Body of pancreas (tissue), 4 donors: ENCODE data around the gene PTBP3. TPM values are rescaled to one million over a fixed set of nuclear protein-coding genes. Genes with fewer than 3 reads are reported as not detected.

Source experiments
- ATAC-seq: fragments of 150-250 bp; one replicate; pipeline ENCODE4 v1.9.1; 2016
- DNase-seq, 4 donors: peaks; one replicate each; pipeline ENCODE4 v3.0.0-alpha.2; 2019
- H3K27ac ChIP-seq, 4 donors: fragments of 200-600 bp; sonication (generic); 1 replicate in 3 of 4; 2 replicates in 1 of 4; pipeline versions ENCODE4 v1.5.1 to v1.6.1; 2016 to 2019; ENCODE audit warnings: mild to moderate bottlenecking in 1 of 4, mixed read lengths in 1 of 4, moderate library complexity in 1 of 4
- H3K27me3 ChIP-seq, 2 donors: fragments of 200-600 bp; sonication (generic); one replicate each; pipeline ENCODE4 v1.6.0; 2016; ENCODE audit warnings: mild to moderate bottlenecking in 1 of 2
- H3K36me3 ChIP-seq, 2 donors: fragments of 200-600 bp; sonication (generic); replicated peaks in 1 of 2; 2 replicates each; pipeline ENCODE4 v1.5.1; 2016; ENCODE audit warnings: low read depth in 2 of 2; ENCODE audit not compliant: insufficient read depth in 1 of 2
- H3K4me1 ChIP-seq: fragments of 200-600 bp; sonication (generic); one replicate; pipeline ENCODE4 v1.6.0; 2016
- H3K4me3 ChIP-seq, 2 donors: fragments of 200-600 bp; sonication (generic); 1 replicate in 1 of 2; 2 replicates in 1 of 2; pipeline ENCODE4 v1.5.1; 2016 to 2019
- H3K9me3 ChIP-seq, 3 donors: fragments of 200-600 bp; sonication (generic); 1 replicate in 2 of 3; 2 replicates in 1 of 3; pipeline ENCODE4 v1.5.1; 2016
- CTCF ChIP-seq, 7 experiments: fragments of 450-650 bp in 4 of 7; fragments of 200-600 bp in 3 of 7; sonication (generic) in 3 of 7; IDR thresholded peaks; one replicate each; pipeline ENCODE4 v1.5.1; 2016 to 2019; ENCODE audit warnings: antibody characterized with exemption in 7 of 7
- POLR2A ChIP-seq, 3 donors: fragments of 450-650 bp; IDR thresholded peaks; one replicate each; pipeline ENCODE4 v1.6.1; 2016; ENCODE audit warnings: antibody characterized with exemption in 3 of 3, mild to moderate bottlenecking in 2 of 3
- WGBS, 2 donors: methylation state at CpG; one replicate each; pipeline ENCODE4 v1.1.5; 2017; 5-methylcytosine and 5-hydroxymethylcytosine counted together
- intact Hi-C: fragments of 100-400 bp; cut with DNase I; formaldehyde crosslinking; loops from one replicate; pipeline ENCODE4 v1.15.1; 2023
- total RNA-seq, 2 donors: library from RNA; depleted of rRNA; stranded (reverse); fragments of >200 nt; gene quantifications; one replicate each; pipeline ENCODE4 v1.1.0, GENCODE V29; 2016

Gene PTBP3
- total RNA-seq, 2 donors from 2014 or later: 30.4 to 122 TPM

GRCh38 chr9:112247090-112247489 lies 86.3 kb downstream of the PTBP3 start:
- Histone ChIP-seq H3K9me3 (no peaks in the 10 kb centered on the region), H3K4me3 (no peak overlapping the region), H3K27ac (no peak overlapping the region), H3K4me1 (no peaks in the 10 kb centered on the region), H3K27me3 (no peaks in the 10 kb centered on the region), H3K36me3 (peaks cover 0 to 4% of the 10 kb centered on the region in 2 donors)
- WGBS, 2 donors: 90 to 93% methylated on average over 3 of the region's 3 CpGs
- DNase-seq (no peak), ATAC-seq (no peak)
- TF ChIP-seq POLR2A (IDR thresholded peaks at IDR 0.05): no peak
- no peak for TF ChIP-seq CTCF (IDR thresholded peaks at IDR 0.05)
- intact Hi-C loops: no loop called here

GRCh38 chr9:112245126-112245525 lies 88.3 kb downstream of the PTBP3 start:
- Histone ChIP-seq H3K4me3 (no peak overlapping the region), H3K9me3 (no peaks in the 10 kb centered on the region), H3K27ac (no peak overlapping the region), H3K36me3 (no peaks in the 10 kb centered on the region), H3K4me1 (no peaks in the 10 kb centered on the region), H3K27me3 (no peaks in the 10 kb centered on the region)
- DNase-seq (no peak), ATAC-seq (no peak)
- WGBS, 2 donors: 84 to 86% methylated on average over 5 of the region's 5 CpGs
- intact Hi-C loops: no loop called here
- TF ChIP-seq CTCF (IDR thresholded peaks at IDR 0.05) (no peak), POLR2A (IDR thresholded peaks at IDR 0.05) (no peak)

GRCh38 chr9:112242147-112242804 lies 91.1 kb downstream of the PTBP3 start:
- TF ChIP-seq CTCF (IDR thresholded peaks at IDR 0.05) (no peak), POLR2A (IDR thresholded peaks at IDR 0.05) (no peak)
- H3K9me3 ChIP-seq: no peaks in the 10 kb centered on the region
- no peak overlapping the region for H3K4me3 ChIP-seq
- intact Hi-C loops: no loop called here
- H3K36me3 ChIP-seq: no peaks in the 10 kb centered on the region
- no peaks in the 10 kb centered on the region for H3K27me3 ChIP-seq
- 90 to 91% methylated on average over 6 of the region's 6 CpGs for WGBS, 2 donors
- DNase-seq (no peak), ATAC-seq (no peak)
- H3K4me1 ChIP-seq: no peaks in the 10 kb centered on the region
- no peak overlapping the region for H3K27ac ChIP-seq

GRCh38 chr9:112241491-112241890 lies 91.9 kb downstream of the PTBP3 start:
- no peak overlapping the region for H3K27ac ChIP-seq
- no peak for TF ChIP-seq POLR2A (IDR thresholded peaks at IDR 0.05)
- TF ChIP-seq CTCF (IDR thresholded peaks at IDR 0.05): no peak
- 63 to 73% methylated on average over 2 of the region's 2 CpGs for WGBS, 2 donors
- H3K27me3 ChIP-seq: no peaks in the 10 kb centered on the region
- H3K36me3 ChIP-seq: no peaks in the 10 kb centered on the region
- no peaks in the 10 kb centered on the region for H3K4me1 ChIP-seq
- no peak overlapping the region for H3K4me3 ChIP-seq
- intact Hi-C loops: no loop called here
- DNase-seq: no peak
- no peaks in the 10 kb centered on the region for H3K9me3 ChIP-seq
- ATAC-seq: no peak

- Histone ChIP-seq H3K4me1 (peaks cover 2% of the 10 kb centered on the region), H3K27me3 (no peaks in the 10 kb centered on the region), H3K4me3 (no peak overlapping the region), H3K9me3 (no peaks in the 10 kb centered on the region), H3K27ac (no peak overlapping the region), H3K36me3 (no peaks in the 10 kb centered on the region)
- 91 to 94% methylated on average over 2 of the region's 2 CpGs for WGBS, 2 donors
- ATAC-seq (no peak), DNase-seq (no peak)
- intact Hi-C loops: no loop called here
- TF ChIP-seq CTCF (IDR thresholded peaks at IDR 0.05): no peak
- no peak for TF ChIP-seq POLR2A (IDR thresholded peaks at IDR 0.05)
These were observed 93.7 kb downstream of the PTBP3 start for GRCh38 chr9:112239708-112240107.
